DMS79 (cell line): Measurements from ENCODE around the gene SIK1.
"Not testable (repeated sequence)": the region's sequence is repeated elsewhere in the genome, so short reads cannot be mapped to it uniquely, and the experiment has no call there.

Experiments used
- DNase-seq: peaks from one replicate; lab custom pipeline; 2025; lab: John Stamatoyannopoulos, UW

The SIK1 gene

DNA sequence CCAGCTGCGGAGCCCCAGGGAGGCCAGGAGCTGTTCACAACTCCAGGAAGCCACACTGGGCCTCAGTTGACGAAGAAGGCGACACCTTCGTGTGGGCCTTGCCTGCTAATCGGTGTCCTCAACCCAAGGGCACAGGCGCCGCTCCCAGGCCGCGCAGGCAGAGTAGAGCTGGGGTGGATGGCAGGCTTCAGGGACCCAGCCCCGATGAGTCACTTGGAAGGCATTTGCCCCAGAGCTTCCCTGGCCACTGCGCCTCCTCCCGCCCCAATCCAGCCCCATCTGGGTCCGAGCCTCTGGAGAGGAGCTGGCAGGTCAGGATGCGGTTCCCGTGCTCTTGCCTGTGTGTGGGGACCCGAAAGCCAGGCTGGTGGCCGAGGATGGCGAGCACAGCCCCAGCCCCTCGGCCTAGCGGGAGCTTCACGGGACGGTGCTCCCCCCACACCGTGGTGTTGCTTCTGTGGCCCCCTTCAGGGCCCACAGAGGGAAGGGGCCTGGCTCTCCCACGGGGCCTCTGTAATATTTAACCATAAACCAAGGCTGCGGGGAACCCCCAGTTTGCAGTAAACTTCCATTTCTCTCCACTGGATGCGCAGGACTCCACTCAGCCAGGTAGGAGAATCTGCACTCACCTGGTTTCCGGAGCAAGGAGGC, 30.0 kb downstream of the SIK1 start:
- DNase-seq = not testable (repeated sequence)

DNA sequence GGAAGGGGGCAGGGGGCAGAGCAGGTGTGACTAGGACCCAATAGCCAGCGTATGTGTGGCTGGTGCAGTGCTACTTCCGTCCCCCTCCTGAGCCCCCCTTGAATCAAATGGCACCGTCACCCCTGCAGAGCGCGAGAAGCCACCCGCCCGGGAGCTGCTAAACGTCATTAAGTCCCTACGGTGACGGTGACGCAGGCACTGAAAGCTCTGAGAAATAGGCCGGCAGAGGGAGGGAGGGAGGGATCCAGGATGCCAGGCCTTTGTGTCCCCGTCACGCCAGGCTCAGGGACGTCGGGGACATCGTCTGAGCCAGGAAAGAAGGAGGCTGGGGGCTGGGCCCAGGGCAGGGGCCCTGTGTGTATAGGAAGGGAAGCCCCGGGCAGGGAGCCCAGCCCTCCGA, 43.6 kb downstream of the SIK1 start:
- not testable (repeated sequence) for DNase-seq

GRCh38 chr21:43382902-43383301, 44.0 kb downstream of the SIK1 start:
- DNase-seq = not testable (repeated sequence)

- not testable (repeated sequence) for DNase-seq
Measured at GRCh38 chr21:43380852-43381533, 45.9 kb downstream of the SIK1 start.

DNA sequence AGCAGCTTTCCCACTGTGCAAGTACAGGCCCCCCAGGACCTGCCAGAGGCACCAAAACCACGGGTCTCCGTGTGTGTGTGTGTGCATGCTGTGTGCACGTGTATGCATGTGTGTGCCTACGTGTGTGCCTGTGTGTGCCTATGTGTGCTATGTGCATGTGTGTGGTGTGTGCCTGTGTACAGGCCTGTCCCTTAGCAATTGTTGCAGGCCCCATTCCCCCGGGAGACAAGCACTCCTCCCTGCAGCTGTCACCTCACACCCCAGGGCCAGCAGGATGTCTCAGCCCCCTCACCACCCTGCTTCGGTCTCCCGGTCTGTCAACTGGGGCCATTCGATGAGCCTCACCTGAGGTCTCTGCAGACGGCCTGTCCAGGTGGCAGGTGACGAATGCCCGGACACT, 46.6 kb downstream of the SIK1 start:
- DNase-seq = not testable (repeated sequence)

- not testable (repeated sequence) for DNase-seq
Measured at GRCh38 chr21:43379626-43380122, 47.3 kb downstream of the SIK1 start.

DNA sequence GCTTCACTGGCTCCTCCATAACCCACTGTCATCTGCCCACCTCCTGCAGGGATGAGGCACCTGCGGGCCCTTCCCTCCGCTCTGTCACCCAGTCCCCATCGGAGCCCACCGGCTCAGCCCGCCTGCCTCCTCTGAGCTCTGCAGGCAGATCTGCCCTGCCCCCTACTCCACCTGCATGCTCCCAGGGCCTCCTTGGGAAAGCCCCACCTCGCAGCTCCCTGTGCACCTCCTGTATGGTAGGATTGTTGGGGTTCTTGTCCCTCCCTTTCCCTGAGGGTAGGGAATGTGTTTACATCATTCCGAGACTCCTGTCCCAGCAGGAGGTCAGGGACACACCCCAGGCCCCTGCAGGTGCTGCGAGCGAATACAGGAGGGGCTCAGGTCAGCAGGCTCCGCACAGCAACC, 50.5 kb downstream of the SIK1 start:
- DNase-seq = no peak

DNA sequence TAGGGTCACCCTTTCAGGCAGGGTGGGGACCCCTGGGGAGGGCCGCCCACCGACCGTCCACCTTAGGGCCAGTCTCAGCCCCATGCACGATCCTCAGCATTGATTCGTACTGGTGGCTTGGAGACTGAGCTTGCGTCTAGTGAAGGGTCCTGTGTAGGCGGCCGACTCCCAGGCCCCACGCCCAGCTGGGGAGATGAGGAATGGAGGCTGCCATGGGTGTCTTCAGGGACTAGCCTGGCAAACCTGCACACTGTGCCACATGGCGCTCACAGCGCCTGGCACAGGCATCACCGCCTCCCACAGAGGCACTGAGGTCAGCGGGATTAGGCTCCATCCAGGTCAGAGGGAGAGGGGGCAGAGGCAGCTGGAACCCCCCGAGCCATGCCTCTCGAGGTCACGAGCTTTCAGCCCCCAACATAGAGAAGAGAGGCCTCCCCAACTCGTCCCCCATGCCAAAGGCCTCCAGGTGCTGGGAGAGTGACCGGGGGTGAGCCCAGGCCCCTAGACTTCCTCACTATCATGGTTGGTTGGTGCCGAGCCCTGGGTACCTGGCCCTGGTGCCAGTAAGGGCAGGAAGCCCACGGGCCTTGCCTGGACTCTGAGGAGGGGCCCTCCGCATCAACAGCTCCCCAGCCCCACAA, 51.0 kb downstream of the SIK1 start:
- DNase-seq = no peak

DNA sequence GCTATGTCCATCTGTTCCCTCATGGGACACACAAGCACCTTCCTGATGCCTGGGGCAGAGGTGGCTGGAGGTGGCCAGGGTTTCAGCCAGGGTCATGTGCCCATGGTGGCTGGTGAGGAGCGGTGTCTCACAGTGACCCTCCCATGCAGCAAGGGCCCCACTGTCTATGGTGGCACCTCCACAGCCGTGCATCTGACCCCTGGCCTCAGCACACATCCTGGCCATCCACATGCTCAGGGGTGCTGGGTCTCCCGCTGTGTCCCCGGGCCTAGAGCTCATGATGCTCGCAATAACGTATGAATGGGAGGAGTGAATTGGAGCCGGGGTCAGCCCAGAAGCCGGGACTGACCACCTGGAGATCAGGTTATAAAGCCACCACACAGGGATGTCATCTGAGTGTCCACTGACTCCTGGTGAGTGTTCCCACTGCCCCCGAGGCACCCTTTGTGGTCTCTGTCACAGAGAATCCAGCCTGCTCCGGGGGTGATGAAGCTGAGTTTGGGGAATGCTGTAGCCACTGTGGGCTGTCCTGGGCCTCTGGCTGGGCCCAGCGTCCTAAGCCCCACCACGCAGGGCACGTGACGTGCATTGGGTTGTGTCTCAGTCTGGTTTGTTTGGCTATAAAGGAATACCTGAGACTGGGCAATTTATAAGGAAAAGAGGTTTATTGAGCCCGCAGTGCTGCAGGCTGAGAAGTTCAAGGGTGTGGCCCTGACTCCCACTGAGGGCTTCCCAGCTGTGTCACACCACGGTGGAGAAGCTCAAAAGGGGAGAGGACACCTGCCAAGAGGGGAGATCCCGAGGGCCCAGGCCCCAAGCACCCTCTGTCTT, 51.7 kb downstream of the SIK1 start:
- no peak for DNase-seq

DNA sequence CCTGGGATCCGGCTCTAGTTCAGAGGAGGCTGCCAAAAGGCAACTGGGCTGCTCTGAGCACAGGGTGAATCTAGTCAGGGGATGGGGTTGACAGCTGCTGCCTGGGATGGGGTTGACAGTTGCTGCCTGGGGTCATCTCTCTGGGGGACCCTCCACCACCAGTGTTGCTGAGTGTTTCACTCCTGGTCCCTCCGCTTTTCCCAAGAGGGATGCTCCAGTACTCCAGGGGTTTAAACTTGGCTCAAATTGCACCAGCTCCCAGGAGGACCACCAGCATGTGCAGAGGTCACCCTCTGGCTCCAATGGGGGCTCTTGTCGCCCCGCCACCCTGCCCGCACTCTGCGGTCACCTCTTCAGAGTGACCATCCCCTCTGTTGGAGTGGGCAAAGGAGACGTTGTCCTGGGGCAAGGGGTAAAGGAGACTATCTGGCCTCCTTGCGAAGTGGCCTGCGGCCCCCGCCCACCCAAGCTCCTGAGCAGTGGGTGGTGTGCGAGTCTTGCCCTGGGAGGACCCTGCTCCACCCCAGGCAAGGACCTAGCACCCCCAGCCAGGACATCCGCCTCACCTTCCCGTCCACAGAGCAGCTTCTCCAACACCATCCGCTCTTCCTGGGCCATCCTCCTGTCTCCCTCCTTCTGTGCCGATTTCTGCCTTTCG, 52.6 kb downstream of the SIK1 start:
- no peak for DNase-seq

GRCh38 chr21:43373362-43374227, 53.3 kb downstream of the SIK1 start:
- no peak for DNase-seq

DNA sequence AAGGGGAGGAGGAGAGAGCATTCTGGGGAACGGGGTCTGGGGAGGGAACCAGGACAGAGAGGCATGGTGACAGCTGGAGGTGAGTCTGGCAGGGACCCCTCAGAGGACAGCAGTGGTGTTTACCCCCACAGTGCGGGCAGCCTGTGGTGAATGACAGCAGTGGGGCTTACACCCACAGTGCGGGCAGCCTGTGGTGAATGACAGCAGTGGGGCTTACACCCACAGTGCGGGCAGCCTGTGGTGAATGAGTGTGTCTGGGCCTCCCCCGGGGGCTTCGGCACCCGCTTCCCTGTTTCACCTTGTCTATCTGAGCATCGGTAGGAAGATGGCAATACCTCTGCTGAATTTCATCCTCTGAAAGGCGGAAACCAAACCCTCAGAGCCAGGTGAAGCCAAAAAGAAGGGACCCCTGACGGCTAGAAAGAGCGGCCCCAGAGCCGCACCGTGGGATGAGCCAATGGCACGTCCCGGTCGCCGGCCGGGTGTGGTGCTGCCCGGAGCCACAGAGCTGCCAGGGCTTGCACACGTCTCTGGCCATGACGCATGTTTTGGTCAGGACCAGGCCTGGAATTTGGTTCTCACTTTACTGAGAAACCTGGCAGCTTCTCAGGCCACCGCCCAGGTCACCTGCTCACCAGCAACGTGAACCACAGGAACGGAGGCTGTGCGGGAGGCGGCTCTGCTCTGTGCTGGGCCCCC, 54.1 kb downstream of the SIK1 start:
- no peak for DNase-seq

DNA sequence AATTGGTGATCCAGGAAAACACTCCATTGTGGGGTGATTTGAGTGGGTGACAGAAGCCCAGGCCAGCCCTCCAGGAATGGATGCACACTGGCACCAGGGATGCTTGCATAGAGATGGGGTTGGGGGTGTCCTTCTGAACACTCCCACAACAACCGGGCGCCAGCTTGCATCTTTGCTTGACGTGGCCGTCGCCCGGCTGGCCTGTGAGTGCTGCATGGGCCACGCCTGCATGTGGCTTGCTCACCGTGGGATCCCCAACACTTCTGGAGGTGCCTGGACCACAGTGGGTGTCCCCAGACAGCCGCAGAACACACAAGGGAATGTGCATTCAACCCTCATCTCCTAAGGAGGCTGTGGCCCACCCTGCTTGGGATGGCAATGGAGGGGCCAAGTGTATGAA, 55.1 kb downstream of the SIK1 start:
- DNase-seq = no peak

GRCh38 chr21:43370888-43371570, 55.9 kb downstream of the SIK1 start:
- no peak for DNase-seq

GRCh38 chr21:43370091-43370658, 56.8 kb downstream of the SIK1 start:
- no peak for DNase-seq

GRCh38 chr21:43369596-43370090, 57.3 kb downstream of the SIK1 start:
- DNase-seq = no peak

GRCh38 chr21:43369124-43369523, 57.8 kb downstream of the SIK1 start:
- no peak for DNase-seq

GRCh38 chr21:43368685-43369084, 58.2 kb downstream of the SIK1 start:
- no peak for DNase-seq

- DNase-seq = no peak
Measured at GRCh38 chr21:43367859-43368258, 59.1 kb downstream of the SIK1 start.
